Dedifferentiated amniotic fluid mesenchymal stem cell (primary cell): ENCODE data around the gene SLC35G4.
"Not testable (repeated sequence)": the region's sequence is repeated elsewhere in the genome, so short reads cannot be mapped to it uniquely, and the experiment has no call there.

Experiments
- DNase-seq: peaks from one replicate; pipeline ENCODE4 v3.0.0-alpha.2; 2016; ENCODE audit errors: extremely low spot score

SLC35G4 gene

GRCh38 chr18:11614042-11614441 lies 4.6 kb downstream of the SLC35G4 start:
- not testable (repeated sequence) for DNase-seq

DNA sequence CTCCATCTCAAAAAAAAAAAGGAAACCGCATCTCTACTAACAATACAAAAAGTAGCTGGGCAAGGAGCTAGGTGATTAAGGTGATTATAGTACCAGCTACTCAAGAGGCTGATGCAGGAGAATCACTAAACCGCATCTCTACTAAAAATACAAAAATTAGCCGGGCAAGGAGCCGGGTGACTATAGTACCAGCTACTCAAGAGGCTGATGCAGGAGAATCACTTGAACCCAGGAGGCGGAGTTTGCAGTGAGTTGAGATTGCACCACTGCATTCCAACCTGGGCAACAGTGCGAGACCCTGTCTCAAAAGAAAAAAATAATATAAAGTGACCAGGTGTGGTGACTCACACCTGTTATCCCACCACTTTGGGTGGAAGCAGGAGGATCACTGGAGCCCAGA lies 5.6 kb downstream of the SLC35G4 start:
- not testable (repeated sequence) for DNase-seq

- DNase-seq = not testable (repeated sequence)
These were observed 37.9 kb downstream of the SLC35G4 start for GRCh38 chr18:11647310-11647709.

- not testable (repeated sequence) for DNase-seq
These were observed 38.4 kb downstream of the SLC35G4 start for GRCh38 chr18:11647804-11648203.

DNA sequence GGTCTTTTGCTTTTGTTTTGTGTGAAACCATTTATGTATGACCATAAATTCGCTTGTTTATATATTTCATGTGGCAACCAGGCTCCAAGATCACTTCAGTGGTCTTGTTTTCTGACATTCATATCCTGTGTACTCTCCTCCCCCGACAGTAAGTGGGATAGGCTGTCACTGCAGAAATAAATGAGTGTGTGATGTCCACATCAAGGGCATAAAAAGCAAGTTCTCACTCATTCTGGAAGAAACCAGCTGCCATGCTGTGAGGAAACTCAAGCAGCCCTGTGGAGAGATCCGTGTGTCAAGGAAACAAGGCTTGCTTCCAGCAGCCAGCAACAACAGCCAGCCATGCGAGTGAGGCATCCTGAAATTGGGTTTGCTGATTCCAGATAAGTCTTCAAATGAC lies 40.4 kb downstream of the SLC35G4 start:
- DNase-seq = no peak

DNA sequence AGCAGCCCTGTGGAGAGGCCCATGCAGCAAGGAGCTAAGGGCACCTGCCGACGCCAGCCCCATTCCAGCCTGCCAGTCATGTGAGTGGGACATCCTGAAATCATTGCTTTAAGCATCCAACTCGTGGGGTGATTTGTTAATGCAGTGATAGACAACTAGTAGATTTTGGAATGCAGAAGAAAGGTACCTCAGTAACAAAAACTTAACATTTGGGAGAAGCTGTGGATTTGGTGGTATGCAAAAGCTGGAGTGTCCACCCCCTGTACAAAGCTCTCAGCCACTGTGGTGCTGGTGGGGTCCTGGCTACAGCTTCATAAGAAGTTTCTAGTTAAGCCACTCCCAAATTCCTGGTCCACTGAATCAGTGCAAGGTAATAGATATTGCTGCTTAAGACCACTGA lies 42.5 kb downstream of the SLC35G4 start:
- DNase-seq = no peak

DNA sequence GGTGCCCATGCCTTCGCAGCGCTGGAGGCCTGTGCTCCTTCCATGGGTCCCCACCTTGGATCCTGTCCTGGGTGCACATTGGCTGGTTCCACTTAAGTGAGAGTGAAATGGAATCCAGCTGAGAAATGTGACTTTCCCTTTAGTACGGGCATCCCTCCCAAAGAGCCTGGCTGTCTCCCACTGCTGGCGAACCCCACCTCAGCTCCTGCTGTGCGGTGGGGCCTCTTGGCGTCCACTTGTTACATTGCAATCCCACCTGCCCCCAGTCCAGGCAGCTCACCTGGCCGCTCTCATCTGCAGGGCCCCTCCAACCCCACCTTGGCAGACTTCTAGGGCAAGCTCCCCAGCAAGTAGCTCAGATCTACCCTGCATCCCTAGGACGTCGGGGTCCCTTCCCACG lies 44.1 kb downstream of the SLC35G4 start:
- no peak for DNase-seq

GRCh38 chr18:11654736-11655605 lies 45.6 kb downstream of the SLC35G4 start:
- no peak for DNase-seq

GRCh38 chr18:11655606-11655932 lies 46.2 kb downstream of the SLC35G4 start:
- DNase-seq = no peak

- DNase-seq = no peak
These were observed 47.8 kb downstream of the SLC35G4 start for GRCh38 chr18:11657152-11657551.

GRCh38 chr18:11657554-11657953 lies 48.2 kb downstream of the SLC35G4 start:
- DNase-seq = no peak

- no peak for DNase-seq
These were observed 48.6 kb downstream of the SLC35G4 start for GRCh38 chr18:11658019-11658418.

DNA sequence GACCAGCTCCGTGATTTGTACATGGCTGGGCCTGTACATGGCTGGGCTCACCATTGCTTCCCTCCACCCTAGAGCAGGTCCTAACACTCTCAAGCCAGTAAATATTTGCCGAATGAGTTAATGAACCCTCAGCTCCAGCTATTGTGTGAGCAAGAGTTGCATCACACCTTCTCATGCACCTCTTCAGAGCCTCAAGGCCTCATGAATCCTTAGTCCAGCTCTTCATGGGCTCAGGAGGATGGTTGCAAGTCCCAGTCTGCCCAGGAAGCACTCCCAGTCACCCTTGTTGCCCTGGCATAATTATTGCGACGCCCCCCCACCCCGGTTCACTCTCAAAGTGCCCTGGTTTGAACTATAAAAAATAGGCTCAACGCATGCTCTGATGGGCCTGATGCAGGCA lies 49.6 kb downstream of the SLC35G4 start:
- DNase-seq = no peak
